Retina (tissue), 1 donor: Measurements from ENCODE around the gene PNLIPRP2.

Source experiments
- DNase-seq: peaks from one replicate; pipeline ENCODE4 v3.0.0-alpha.2; 2016

The PNLIPRP2 gene

DNA sequence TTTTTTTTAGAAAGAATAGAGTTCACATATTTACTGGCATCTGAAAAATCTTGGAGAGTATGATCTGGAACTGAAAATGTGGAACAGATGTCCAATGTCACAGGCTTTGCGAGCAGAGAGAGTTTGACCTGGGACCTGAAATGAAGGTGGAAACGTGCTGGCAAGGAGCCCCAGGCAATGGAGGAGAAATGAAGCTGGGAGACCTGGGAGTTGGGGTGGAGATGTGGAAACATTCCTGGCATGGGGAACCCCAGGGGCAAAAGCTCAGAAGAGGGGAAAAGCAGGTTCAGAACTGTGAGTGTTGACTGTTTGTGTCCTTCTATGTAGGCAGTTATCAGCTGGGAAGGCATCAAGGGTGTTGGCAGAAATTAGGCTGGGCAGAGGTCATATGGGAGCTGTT is 7.3 kb upstream of the PNLIPRP2 start:
- no peak for DNase-seq

DNA sequence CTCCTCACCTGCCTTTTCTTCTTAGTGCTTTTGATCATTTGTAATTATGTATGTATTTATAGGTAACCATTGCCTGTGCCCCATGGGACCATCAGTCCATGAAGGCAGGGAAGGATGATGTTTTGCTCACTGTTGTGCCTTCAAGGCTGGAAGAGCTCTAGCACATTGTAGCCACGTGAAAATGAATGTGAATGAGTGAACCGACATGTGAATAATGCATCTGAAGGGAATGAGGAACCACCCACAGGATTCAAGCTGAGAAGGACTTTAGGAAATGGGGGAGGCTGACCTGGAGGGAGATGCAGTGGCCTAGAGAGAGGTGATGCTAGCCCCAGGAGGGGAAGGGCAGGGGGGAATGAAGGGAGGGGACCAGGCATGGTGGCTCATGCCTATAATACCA is 6.0 kb upstream of the PNLIPRP2 start:
- DNase-seq, result no peak

DNA sequence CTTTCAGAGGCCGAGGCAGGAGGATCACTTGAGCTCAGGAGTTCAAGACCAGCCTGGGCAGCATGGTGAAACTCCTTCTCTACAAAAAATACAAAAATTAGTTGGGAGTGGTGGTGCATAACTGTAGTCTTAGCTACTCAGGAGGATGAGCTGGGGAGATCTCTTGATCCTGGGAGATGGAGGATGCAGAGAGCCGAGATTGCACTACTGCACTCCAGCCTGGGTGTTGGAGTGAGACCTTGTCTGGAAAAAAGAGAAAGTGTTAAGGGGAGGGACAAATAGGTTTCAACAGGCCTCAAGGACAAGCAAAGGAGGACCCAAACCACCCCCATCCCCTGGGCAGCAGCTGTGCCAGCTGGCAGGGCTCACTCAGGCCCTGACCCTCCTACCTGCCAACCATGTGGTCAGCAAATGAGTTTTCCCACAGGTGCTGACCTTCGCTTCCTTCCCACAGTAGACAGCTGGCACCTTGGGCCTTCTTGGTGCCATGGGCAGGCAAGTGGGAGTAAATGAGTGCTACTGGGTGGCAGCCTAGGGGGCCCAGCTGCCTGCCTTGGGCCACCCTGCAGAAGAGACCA is 5.5 kb upstream of the PNLIPRP2 start:
- DNase-seq, result no peak

DNA sequence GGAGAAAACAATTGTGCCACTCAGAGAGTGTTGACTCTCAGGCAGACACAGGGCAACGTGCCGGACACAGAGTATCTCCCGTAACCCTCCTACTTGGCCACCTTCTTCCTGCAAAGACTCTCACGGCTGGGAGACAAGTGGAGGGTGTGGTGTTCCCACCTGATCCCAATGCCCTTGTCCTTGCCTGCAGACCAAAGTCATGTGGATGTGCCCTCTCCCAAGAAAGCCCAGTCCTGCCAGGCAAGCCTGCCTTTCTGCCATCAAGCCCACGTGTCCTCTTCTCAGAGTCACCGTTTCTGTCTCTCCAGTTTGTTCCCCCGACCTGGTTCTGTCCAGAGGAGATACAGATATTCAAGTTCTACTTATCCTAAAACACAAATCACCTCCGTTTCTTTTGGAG is 723 bp downstream of the PNLIPRP2 start:
- DNase-seq, result no peak

DNA sequence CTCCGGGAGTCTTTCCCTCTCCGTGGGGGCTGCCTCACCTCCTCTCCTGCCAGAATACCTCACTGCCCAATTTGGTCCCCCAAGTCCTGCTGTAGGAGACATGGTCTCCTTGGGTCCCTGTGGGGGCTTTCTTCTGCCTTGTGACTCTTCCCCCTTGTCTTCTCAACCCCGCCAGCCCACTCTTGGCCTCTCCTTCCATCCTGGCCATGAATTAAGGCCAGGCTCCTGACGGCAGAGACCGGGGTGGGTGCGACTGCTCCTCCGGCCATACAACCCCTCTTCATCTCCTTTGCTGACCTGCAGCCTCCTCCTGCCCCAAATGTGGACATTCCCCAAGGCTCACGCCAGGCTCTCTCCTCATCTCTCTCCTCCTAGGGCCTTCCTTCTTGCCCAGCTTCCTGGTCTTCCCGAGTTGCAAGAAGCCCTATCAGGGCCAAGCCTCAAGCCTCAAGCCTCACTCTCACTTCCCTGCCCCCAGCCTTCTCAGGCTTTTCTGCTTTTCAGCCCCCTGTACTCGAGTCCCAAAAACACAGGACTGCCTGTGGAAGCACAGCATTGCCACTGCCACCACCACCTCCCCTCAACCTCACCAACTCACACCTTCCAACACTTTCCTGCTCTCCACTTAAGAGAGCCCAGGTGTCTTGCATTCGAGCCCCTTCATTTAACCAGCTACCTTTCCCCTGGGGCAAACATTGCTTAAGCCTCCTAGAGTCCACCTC is 1.3 kb downstream of the PNLIPRP2 start:
- no peak for DNase-seq

DNA sequence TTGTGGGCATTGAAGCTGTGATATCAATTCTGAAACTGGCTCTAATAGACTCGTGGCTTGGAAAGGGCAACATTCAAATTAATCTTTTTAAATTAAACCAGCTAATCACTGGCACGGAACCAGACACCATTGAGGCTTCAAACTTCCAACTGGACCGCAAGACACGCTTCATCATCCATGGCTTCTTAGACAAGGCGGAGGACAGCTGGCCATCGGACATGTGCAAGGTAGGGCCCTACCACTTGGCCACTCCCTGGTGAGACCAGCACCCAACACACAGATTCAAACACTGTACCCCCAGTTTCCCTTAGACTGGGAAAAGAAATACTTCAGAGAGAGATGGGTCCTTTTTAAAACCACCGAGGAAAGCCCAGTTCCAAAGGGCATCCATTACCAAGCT is 5.1 kb downstream of the PNLIPRP2 start:
- DNase-seq, result no peak

DNA sequence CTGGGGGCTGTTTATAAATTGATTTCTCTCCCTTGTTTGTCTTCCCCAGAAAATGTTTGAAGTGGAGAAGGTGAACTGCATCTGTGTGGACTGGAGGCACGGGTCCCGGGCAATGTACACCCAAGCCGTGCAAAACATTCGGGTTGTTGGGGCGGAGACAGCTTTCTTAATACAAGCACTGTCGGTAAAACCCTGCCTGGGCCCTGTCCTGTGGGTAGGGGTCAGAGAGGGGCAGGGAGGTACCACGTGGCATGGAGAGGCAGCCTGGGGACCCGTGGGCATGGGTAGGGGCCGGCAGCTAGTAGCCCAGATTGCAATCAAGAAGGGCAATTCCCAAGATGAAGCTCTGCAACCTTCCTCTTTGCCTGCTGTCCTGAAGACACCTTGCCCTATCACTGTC is 6.1 kb downstream of the PNLIPRP2 start:
- no peak for DNase-seq

DNA sequence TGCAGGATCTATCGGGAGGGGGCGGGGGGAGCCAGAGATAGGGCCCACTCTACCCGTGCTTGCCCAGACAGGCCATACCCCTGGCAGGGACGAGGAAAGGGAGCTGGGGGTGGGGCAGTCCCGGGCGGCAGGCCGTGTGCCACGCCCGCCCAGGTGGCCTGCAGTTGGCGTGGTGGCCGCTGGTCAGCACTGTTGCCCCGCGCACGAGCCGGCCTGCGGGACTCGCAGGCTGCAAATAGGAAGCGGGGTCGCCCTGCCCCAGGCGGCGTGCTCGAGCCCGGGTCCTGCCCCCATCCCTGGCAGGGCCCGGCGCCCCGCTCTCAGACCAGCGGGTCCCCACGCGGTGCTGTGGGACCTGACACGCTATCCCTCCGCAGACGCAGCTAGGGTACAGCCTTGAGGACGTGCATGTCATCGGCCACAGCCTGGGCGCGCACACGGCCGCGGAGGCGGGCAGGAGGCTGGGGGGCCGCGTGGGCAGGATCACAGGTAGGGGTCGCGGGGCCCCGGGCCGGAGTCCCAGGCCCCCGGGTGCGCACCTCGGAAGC is 6.7 kb downstream of the PNLIPRP2 start:
- DNase-seq, result peak; percentile 76

DNA sequence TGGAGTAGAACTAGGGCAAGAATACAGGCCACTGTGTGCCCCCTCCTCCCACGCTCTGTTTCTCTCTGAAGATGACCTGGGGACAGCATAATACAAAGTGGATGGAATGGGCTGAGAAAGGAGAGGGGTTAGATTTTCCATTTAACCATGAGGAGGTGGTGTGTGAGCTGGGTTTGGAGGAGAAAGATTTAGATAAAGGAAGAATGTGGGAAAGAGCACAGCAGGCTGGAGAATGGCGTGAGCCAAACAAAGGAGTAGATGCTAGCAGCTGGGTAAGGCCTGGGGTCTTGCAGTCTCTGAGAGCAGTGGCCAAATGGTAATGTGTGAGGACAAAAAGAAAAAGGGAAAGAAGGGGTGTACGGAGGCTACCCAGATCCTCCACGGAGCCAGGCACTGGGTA is 8.6 kb downstream of the PNLIPRP2 start:
- no peak for DNase-seq

DNA sequence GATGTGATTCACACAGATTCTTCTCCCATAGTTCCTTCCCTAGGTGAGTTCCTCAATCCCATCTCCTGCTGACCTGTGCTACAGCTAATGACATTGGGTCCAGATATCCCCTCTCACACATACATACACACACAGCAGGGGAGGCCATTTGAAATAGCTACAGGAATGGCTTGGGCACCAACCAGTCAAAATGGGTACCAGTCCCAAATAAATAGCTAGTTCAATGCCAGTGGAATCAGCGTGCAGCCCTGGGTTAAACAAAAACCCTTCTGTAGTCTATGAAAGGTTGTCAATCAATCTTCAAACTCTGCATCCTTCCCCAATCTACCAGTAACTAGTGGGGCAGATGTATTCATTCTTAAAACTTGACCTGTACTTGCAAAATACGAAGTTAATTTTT is 9.3 kb downstream of the PNLIPRP2 start:
- DNase-seq, result no peak

DNA sequence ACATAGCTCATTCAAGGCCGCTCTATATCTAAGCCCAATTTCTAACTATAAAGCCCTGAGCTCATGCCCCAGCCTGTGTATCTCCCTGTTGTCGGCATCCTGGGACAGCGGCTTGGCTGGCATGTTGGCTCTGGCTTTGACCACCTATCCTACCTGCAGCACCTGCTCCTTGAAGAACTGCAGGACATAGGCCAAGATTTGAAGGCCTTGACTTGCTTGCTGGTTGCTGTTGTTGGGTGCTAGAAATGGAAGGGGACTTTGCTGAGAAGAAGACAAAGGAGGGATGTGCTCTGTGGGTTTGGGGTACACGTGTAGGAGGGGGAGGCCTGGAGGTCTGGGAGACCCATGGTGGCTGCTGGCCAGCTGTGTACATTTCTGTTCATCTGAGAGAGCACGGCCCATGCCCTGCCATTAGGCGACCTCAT is 11.1 kb downstream of the PNLIPRP2 start:
- no peak for DNase-seq

DNA sequence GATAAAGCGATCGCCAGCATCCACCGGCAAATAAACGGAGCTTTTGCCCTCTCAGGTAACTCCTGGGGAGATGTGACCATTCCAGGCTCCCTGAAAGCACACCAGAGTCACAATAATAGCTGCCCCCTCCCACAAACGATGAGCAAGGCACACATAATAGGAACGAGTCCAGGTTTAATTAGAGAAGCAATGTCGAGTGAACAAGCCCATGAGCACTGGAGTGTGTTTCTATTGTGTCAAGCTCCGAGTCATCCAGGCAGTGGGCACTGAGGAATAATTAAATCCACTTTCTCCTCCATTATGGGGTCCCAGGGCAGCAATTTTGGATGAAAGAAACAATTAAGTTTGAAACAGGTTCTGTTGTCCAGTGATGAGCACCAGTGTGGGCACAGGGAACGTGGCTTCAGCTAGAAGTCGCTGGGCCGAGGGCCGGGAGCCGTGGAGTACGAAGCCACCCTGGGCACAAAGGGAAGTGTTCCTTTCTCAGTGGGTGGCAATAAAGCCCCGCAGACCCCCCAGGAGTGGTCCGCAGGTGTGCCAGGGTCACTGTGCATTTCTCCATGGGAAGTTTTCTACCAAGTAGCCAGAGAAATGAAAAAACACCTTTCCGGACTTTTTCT is 12.0 kb downstream of the PNLIPRP2 start:
- peak; percentile 43 for DNase-seq

DNA sequence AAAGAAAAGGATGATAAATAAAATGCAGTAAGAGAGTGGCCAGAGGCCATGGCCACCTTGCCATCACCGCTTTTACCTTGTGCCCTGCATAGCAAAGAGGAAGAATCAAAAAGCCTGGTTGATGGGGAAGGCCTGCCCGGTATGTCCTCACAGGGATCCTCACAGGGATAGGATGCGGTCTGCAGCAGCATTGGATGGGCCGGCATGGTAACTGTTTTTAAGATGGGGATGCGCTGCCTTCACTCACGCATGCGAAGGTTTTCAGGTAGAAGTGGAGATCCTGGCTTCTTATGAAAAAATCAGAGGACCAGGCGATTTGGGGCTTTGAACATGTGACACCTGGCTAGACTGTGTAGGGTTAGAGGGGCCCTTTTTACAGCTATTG is 12.5 kb downstream of the PNLIPRP2 start:
- DNase-seq, result no peak

DNA sequence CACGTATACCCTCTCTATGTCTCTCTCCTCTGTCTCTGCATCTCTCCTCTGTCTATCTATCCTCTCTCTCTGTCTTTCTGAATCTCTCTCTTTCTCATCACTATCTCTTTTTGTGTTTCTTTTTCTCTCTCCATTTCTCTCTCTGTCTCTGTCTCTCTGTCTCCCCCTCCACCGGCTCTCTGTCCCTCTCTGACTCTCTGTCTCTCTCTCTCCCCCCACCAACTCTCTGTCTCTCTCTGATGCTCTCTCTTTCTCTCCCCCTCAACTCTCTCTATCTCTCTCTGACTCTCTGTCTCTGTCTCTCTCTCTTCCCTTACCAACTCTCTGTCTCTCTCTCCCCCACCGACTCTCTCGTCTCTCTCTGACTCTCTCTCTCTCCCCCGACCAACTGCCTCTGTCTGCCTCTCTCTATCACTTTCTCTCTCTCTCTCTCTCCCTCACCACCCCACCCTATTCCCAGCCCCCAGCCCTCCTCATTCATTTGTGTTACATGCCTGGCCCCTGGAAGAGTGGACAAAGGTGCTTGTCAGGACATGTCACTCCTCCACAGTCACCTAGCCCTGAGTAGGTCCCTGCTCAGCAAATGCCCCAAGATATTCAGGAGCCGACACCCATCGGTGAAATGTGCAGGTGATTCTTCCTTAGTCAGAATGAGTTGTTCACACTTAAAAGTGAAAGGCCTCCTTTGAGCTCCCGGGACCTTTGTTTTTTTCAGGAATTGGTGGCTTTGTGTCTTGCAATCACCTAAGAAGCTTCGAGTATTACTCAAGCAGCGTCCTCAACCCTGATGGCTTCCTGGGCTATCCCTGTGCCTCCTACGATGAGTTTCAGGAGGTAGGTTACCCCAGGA is 13.6 kb downstream of the PNLIPRP2 start:
- DNase-seq, result no peak

DNA sequence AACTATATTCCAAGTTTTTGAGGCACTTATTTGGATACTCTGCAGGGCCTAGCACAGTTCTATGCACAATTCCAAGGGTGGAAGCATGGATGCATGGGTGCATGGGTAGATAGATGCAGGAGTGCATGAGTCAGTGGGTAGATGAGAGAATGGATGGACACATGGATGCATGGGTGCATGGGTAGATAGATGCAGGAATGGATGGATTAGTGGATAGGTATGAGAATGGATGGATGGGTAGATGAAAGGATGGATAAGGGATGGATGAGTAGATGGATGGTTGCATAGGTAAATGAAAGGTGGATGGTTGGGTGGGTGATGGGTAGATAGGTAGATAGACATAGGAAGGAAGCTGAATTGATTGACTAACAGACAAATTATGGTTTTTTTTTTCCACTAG is 15.6 kb downstream of the PNLIPRP2 start:
- DNase-seq, result no peak

DNA sequence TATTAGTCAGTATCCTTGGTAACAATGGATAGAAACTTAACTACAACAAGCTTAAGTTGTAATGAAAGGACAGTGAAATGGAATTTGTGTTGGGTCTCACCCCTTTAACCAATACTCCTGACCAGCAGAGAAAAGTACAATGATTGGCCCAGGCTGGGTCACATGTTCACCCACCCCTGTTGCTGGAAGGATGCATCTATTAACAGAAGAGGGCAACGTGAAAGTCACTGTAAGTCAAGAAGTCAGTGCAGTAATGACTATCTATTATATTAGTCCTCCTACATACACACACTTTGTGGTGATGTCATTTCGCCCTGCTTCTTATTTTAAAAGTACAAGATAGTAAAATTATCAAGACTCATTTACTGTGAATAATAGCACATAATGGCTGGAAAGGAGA is 16.2 kb downstream of the PNLIPRP2 start:
- no peak for DNase-seq

DNA sequence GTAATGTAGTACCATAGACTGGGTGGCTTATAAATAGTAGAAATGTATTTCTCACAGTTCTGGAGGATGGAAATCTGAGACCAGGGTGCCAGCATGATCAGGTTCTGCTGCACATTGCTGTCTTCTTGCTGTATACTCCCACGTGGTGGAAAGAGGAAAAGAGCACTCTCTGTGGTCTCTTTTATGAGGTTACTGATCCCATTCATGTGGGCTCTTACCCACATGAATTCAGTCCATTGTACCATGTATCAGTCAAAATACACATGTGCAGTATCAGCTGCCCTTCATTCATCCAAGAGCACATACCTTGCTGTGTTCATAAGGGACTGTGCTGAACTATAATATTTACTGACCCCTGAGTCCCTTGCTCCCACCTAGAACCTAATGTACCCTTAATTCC is 17.1 kb downstream of the PNLIPRP2 start:
- no peak for DNase-seq

DNA sequence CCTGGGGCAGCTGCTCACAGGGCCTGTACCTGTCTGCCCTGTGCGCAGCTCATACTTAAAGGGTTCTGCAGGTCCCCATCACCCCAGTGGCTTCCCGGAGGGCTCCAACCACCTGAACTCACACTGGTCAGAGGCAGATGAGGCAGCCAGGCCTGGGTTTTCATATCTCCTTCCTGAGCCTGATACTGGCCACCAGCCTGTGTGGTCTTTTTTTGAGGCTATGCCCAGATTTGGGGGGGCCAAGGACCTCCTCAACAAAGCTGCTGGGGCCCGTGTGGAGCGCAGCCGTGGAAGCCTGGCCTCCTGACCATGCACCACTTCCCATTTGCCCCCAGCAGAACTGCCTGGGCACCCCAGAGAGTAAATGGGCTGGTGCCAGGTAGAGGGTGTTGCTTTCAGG is 25.7 kb downstream of the PNLIPRP2 start:
- no peak for DNase-seq

DNA sequence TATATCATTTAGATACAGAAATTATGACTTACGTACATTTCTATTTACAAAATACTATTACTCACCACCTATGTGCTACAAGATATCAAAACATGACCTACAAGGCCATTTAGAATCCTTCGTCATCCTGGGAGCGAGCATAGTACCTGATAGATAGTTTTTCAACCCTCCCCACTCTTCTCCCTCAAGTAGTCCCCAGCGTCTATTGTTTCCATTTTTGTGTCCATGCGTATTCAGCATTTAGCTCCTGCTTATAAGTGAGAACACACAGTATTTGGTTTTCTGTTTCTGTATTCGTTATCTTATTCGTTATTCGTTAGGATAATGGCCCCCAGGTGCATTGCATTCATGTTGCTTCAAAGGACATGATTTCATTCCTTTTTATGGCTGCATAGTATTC is 28.1 kb downstream of the PNLIPRP2 start:
- DNase-seq, result no peak

DNA sequence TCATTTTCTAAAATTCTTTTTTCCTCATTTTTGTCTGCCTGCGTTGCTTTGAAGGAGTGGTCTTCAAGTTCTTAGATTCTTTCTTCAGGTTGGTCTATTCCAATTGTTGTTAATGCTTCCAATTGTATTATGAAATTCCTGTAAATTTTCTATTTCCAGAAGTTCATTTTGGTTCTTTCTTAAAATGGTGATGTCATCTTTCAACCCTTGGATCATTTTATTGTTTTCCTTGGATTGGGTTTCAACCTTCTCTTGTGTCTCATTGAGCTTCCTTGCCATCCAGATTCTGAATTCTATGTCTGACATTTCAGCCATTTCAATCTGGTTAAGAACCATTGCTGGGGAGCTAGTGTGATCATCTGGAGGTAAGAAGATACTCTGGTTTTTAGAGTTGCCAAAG is 33.1 kb downstream of the PNLIPRP2 start:
- DNase-seq, result no peak

DNA sequence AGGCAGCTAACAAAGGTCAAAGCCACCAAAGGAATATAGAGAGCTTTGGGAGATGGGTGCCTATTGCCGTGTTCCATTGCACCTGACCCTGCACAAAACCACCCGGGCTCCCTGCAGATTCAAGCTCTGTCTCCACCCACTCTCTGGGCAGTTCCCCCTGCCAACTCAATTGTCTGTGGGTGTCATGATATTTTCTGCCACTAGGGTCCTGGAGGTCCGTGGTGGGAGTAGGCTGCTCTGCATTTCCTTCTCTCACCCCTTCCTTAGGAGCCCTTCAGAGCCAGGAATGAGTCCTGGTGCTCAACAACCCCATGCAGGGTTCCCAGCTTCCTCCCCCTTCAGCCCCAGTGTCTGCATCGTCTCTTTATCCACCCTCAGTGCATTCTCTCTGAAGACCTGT is 34.1 kb downstream of the PNLIPRP2 start:
- no peak for DNase-seq

DNA sequence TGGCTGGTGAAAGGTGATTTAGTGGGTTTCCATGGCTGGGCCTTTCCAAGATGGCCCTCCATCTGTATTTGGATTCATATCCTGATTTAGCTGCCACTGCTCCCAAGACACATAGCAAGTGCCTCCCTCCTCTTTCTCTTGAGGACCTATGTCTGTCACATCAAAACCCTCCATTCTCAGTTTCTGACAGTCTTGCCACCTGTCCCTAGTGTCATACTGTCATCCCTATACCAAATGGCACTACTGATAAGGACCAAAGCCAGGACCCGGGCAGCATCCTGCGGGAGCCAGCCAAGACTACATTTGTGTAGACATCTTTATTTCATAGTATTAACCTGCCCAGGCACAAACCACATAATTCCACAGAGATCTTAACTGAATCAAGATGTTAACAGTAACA is 34.8 kb downstream of the PNLIPRP2 start:
- no peak for DNase-seq

DNA sequence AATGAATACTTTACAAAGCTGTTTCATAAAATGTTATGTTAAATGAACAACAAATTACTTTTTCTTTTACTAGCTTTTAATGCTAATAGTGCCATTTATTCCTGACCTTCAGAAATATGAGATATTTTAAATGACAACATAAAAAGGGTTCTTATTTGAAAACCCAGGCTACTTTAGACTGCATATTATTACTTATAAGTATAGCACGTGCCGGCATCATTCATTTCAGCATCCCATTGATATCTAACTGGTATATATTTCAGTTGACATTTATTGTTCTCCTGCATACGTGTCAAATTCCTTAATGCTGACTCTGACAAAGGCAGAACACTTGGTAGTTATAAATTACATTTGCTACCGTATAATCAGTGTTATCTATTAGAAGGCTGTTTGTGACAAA is 35.3 kb downstream of the PNLIPRP2 start:
- no peak for DNase-seq
